ENCODE measurements around the gene NUCB1. TPM values are rescaled to one million over a fixed set of nuclear protein-coding genes. Genes with fewer than 3 reads are reported as not detected.

NUCB1 gene
- total and polyA plus RNA-seq, 9 of the 15 experiments (the other 6 are each of a cell fraction or from before 2014, with no cell fraction given) = 3.1 to 153 (median 71.7) TPM

DNA sequence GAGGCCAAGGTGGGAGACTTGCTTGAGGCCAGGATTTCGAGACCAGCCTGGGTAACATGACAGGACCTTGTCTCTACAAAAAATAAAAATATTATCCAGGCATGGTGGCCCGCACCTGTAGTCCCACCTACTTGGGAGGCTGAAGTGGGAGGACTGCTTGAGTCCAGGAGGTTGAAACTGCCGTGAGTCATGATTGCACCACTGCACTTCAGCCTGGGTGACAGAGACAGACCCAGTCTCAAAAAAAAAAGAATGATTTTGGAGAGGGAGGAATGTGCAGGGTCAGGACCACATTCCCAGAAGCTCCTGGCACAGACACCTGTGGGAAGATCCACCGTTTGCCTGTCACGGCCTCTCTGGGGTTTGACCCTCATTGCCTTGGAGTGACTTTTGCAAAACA, 45.3 kb downstream of the NUCB1 start:
- in situ Hi-C loops (cut with MboI) (no loop called here), intact Hi-C loops (cut with micrococcal nuclease) (no loop called here)
- DNase-seq (ENCODE audit: extremely low read depth in 1 of 4, low spot score in 3 of 4) (no peak), FAIRE-seq (no peak), ATAC-seq (no peak)
- Histone ChIP-seq H3K27ac (ENCODE audit: extremely low read depth, low read depth, low read length) (no peak overlapping the region), H3K4me1 (replicated peaks in 1 of 2; ENCODE audit: control insufficient read depth in 2 of 2, insufficient read depth in 2 of 2, low read length in 2 of 2) (peaks cover 10 to 21% of the 10 kb centered on the region in 2 experiments; a peak in 4 of 5 replicates), H3K9me1 (ENCODE audit: control insufficient read depth, insufficient read depth, low read length) (no peaks in the 10 kb centered on the region), H2AFZ (ENCODE audit: low read depth, low read length) (no peak overlapping the region), H3K36me3 (ENCODE audit: control insufficient read depth, insufficient read depth, low read length) (no peaks in the 10 kb centered on the region; the same call in 2 of the 3 replicates), H3K79me2 (ENCODE audit: control insufficient read depth, insufficient read depth, low read length) (no peaks in the 10 kb centered on the region), H3K4me2 (ENCODE audit: insufficient read depth, low read length) (no peak overlapping the region), H4K20me1 (replicated peaks; ENCODE audit: control insufficient read depth, insufficient read depth, low read length) (no peaks in the 10 kb centered on the region), H3K4me3 (no peak overlapping the region), H3K9ac (ENCODE audit: insufficient read depth in 1 of 2, low read depth in 2 of 2, low read length in 2 of 2) (no peak overlapping the region), H3K9me3 (replicated peaks; ENCODE audit: control insufficient read depth, insufficient read depth, low read depth, low read length) (peaks cover 11% of the 10 kb centered on the region), H3K27me3 (ENCODE audit: control insufficient read depth in 2 of 2, insufficient read depth in 2 of 2, low read length in 2 of 2) (no peaks in the 10 kb centered on the region)
- 66% methylated on average over 5 of the region's 5 CpGs for WGBS (ENCODE audit: insufficient coverage, low coverage, missing lambda C conversion rate)
- BruUV-seq (replicated peaks) = no TSS peak
- CTCF ChIA-PET (ENCODE audit: low intra/inter-chr PET ratio) = no interaction called here
- POLR2A ChIA-PET = interaction anchor here (2.8 kb wide), 1 partner anchor 9 kb away, joined by 8 read pairs; the partner anchor contains the start of gene BAX
- TF ChIP-seq ZNF699 (CRISPR knock-in tag; IDR thresholded peaks at IDR 0.05; ENCODE audit: insufficient replicate concordance) (no peak), KLF10 (CRISPR knock-in tag; IDR thresholded peaks at IDR 0.05) (no peak), ZNF75A (CRISPR knock-in tag; IDR thresholded peaks at IDR 0.05) (no peak), DMBX1 (CRISPR knock-in tag; IDR thresholded peaks at IDR 0.05; ENCODE audit: borderline replicate concordance) (no peak), ZNF445 (CRISPR knock-in tag; IDR thresholded peaks at IDR 0.05; ENCODE audit: low read depth) (no peak)
- TF ChIP-seq, protein P1, sequence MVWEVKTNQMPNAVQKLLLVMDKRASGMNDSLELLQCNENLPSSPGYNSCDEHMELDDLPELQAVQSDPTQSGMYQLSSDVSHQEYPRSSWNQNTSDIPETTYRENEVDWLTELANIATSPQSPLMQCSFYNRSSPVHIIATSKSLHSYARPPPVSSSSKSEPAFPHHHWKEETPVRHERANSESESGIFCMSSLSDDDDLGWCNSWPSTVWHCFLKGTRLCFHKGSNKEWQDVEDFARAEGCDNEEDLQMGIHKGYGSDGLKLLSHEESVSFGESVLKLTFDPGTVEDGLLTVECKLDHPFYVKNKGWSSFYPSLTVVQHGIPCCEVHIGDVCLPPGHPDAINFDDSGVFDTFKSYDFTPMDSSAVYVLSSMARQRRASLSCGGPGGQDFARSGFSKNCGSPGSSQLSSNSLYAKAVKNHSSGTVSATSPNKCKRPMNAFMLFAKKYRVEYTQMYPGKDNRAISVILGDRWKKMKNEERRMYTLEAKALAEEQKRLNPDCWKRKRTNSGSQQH (CRISPR knock-in tag; IDR thresholded peaks at IDR 0.05) = no peak
